Activated CD8-positive, alpha-beta memory T cell treated with anti-CD3 and anti-CD28 coated beads for 36 hours (primary cell): ENCODE results near the gene SFMBT1. TPM values are rescaled to one million over a fixed set of nuclear protein-coding genes. Genes with fewer than 3 reads are reported as not detected.

Source experiments
- CTCF ChIA-PET: fragments of 350-600 bp; sonication (Branson Sonifier 250); formaldehyde crosslinking; loops from one replicate; lab custom pipeline; 2021; ENCODE audit warnings: antibody characterized with exemption; lab: Charles Lee
- POLR2A ChIA-PET: fragments of 350-600 bp; sonication (Branson Sonifier 250); formaldehyde crosslinking; loops from one replicate; lab custom pipeline; 2021; ENCODE audit warnings: antibody characterized with exemption; lab: Charles Lee
- total RNA-seq, 2 experiments: library from RNA; stranded (reverse); gene quantifications; one replicate each; pipeline ENCODE4 v1.2.3, GENCODE V29; 2021

SFMBT1 gene
- total RNA-seq, 2 experiments from 2014 or later = 17.4 to 20.3 TPM

DNA sequence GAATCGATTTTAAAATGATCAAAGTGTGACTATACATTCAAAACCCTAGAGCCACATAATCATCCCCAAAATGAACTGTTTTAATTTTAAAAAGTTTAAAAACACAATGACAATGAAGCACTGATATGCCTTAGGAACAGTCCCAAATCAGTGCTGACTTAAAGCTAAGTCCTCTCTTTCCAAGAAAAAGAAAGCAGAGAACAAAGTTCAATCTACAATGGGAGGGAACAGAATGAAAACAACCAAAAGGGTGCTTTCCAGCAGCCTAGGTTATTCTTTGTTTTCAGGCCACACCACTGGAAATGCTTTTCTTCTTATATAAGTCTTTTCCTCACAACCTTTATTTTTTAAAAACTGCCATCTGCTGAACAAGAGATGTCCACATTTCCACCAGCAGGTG lies 141.3 kb downstream of the SFMBT1 start:
- POLR2A ChIA-PET = interaction anchor here (0.6 kb wide), 1 partner anchor 8 kb away, joined by 4 read pairs; no protein-coding TSS in a partner anchor

DNA sequence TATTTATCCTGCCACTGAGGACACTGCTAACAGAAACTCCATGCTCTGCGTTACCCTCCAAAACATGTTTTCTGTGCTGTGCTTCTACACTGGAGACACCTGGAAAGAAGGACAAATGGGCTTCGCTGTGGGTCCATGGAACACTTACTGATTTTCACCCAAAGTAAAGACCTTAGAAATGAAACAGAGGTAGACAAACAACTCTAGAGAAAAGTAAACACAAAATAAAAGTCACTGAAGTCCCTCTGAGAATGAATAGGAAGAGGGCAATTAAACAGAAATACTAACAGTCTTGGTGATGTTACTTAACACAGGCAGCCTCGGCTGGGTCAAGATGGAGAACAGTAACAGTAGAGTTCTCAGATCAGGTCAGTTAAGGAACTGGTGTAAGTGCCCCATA lies 141.9 kb downstream of the SFMBT1 start:
- POLR2A ChIA-PET = no interaction called here

More for the DNA sequence above, 141.3 kb downstream of the SFMBT1 start:
- CTCF ChIA-PET = interaction anchor here (0.5 kb wide), 1 partner anchor 12 kb away, joined by 4 read pairs; no protein-coding TSS in a partner anchor

DNA sequence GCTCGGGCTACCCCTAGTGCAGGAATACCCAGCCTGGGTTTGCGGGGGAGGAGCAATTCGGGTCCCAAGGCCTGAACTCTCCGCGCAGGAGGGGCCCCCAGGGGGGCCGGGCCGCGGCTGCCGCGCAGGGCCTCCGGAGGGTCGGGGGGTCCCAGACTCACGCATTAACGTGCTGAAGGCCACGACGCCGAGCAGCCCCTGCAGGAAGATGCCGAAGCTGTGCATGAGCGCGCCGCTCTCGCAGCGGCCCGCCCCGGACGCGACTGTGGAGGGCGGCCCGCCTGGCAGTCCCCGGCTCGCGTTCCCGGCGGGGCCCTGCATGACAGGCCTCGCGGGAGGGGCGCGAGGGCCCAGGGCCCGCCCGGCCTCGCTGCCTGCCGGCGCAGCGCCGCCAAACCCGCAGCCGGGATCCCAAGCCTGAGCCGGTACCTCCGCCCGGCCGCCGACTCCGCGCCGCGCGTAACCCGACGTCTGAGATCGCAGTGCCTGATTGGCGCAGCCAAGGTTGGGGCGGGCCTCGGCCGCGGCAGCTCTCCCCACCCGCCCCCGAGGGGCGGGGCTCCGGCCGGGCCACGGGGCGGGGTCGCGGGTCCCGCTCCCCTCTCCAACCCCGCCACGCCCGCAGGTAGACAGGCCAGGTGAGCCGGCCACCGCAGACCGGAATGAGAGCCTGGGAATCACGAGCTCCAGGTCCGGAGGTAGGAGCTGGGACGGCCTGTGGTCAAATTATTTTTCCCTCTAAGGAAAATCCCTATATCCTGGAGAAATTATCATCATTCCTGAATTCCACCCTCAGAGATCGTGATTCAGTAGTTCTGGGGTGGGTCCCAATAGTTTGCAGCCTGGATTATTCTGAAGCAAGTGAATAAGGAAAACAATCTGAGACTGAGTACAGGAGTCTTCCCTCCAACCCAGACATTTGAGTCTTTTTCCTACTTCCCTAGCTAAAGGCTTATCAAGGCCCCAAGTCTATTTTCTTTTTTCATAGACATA lies 148.4 kb downstream of the SFMBT1 start, which contains the start of gene STIMATE:
Gene STIMATE, minus strand, starts transcription at position 419 of the 993 bp plus-strand sequence. Its CDS starts 98 bp downstream, at position 321.
- ChIA-PET CTCF (no interaction called here), POLR2A (interaction anchor here (0.6 to 1.1 kb wide), 3 partner anchors 149 to 350 kb away, joined by 4 read pairs; partner anchors contain the start of genes GLT8D1, SFMBT1 and SPCS1)

More for the DNA sequence above, 141.9 kb downstream of the SFMBT1 start:
- CTCF ChIA-PET = interaction anchor here (0.5 kb wide), 1 partner anchor 12 kb away, joined by 4 read pairs; no protein-coding TSS in a partner anchor

DNA sequence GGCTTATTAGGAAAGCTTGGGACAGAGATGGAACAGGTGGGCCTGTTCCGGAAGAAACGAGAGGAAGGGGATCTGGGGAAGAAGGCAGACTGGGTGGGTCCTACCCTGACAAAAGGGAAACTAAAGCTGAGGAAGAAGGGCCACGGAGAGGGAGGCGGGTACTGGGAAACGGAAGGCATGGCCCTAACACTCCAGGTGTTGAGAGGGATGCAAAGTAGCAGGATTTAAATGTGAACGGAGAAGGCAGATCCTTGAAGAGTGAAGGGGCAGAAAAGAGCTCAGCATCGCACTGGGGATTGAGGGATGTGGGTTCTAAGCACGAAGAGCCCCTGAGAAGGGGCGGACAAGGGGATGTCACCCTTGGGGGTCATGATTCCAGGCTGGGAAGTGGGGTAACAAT lies 149.3 kb downstream of the SFMBT1 start:
- ChIA-PET CTCF (no interaction called here), POLR2A (interaction anchor here (0.7 to 0.9 kb wide), 2 partner anchors 8 to 149 kb away, joined by 4 read pairs; partner anchors contain the start of gene SFMBT1)

DNA sequence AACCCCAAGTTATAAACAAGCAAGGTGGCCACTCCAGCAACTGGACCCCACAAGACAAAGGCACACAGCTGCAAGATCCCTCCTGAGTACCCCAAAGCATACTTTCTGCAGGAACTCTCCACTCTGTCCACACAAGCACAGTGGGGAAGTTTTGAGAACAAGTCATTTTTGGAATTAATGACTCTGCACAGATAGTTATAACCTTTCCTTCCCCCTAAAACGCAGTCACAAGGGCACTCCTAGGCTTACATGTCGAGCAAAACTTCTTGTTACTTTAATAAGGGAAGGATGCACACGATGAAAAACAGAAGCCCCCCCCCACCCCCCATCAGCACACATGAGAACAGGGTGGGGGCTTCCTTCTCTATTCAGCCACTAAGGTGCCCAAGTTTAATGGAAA lies 149.7 kb downstream of the SFMBT1 start:
- POLR2A ChIA-PET = interaction anchor here (0.5 to 1.4 kb wide), 3 partner anchors 9 to 150 kb away, joined by 3 to 7 read pairs (median 4); partner anchors contain the start of gene SFMBT1
- CTCF ChIA-PET = no interaction called here

DNA sequence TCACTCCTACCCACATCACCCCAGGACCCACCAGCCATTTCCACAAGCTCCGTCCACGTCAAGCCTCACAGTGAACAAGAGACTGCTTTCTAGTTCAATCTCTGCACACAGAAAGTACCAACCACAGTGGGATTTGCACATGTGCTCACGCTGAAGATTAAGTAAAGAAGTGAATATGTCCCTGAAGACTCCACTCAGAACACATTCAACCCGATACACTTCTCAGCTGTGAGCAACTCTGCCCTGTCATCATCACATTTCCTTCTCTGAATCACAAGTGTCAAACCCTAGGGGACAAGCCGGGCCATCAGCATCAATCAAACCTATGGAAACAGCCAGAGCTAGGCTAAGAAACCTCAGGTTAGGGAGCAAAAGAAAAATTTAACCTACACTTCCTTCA lies 150.5 kb downstream of the SFMBT1 start:
- ChIA-PET POLR2A (interaction anchor here (0.5 to 1.4 kb wide), 2 partner anchors 51 to 150 kb away, joined by 3 to 7 read pairs; partner anchors contain the start of gene SFMBT1), CTCF (interaction anchor here (0.7 kb wide), 1 partner anchor 50 kb away, joined by 3 read pairs; no protein-coding TSS in a partner anchor)

DNA sequence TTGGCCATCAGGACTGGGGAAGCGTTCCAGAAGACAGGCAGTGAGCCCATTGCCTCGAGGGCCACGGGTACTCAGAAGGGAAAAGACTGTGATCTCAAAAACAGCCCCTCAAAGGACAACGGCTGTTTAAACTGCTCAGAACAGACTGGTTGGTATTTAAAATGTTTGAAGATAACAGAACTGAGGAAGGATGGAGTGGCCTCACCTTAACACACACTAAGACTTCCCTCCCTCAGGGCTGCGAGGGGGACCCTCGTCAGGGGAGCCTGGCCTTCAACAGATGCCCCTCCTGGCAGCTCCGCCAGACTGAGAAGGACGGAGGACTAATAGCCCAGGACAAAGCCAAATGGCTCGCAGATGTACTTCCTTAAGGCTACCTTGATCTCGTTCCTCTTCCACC lies 151.1 kb downstream of the SFMBT1 start:
- CTCF ChIA-PET = no interaction called here
- POLR2A ChIA-PET = interaction anchor here (1.4 kb wide), 1 partner anchor 151 kb away, joined by 7 read pairs; the partner anchor contains the start of gene SFMBT1

DNA sequence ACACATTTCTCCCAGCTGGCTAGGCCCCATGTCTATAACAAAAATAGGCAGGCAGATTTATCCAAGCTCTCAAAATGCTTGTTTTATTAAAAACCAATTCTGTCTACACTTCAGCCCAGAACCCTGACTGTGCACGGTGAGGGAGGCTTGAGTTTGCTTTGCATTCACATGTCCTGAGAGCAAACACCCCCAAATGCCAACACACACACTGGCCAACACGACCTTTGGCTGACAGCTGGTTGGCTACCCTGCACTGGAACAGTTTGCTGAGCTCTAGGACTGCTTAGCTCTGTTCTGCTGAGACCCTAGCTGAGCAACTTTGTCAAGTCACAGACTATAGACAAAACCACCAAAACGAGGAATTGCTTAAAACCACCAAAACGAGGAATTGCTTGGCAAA lies 152.2 kb downstream of the SFMBT1 start:
- POLR2A ChIA-PET = interaction anchor here (0.7 kb wide), 1 partner anchor 152 kb away, joined by 6 read pairs; the partner anchor contains the start of gene SFMBT1
- CTCF ChIA-PET = interaction anchor here (1.5 kb wide), 2 partner anchors 13 to 150 kb away, joined by 4 to 5 read pairs; no protein-coding TSS in a partner anchor

DNA sequence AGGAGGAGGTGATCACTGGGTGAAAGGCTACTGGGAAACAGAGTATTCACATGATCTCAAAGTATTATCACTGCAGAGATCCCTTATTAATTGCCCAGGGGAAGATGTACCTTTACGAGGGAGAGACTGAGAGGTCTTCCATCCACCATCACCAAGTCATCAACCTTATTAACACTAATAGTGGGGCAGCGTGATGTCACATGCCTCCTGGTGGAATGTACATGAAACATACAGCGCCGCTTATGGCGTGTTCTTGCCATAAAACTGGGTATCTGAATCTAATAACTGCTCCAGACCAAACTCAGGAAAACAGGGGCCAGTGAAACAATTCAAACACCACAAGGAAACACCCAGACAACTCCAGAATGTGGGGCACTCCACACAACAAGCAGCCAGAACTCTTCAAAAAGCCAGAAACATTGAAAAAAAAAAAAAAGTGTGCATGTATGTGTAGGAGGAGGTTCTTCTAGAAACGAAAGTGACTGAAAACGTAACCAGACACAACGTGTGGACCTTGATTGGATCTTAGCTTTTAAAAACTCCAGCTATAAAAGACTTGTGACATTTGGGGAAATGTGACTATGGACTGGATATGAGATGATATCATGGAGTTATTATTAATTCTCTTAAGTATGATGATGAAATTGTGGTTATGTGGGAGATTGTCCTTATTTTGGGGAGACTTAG lies 153.1 kb downstream of the SFMBT1 start:
- POLR2A ChIA-PET = interaction anchor here (0.6 to 0.7 kb wide), 2 partner anchors 148 to 153 kb away, joined by 4 to 5 read pairs; partner anchors contain the start of gene SFMBT1
- CTCF ChIA-PET = interaction anchor here (1.0 to 1.5 kb wide), 3 partner anchors 9 to 151 kb away, joined by 3 to 5 read pairs (median 4); no protein-coding TSS in a partner anchor

DNA sequence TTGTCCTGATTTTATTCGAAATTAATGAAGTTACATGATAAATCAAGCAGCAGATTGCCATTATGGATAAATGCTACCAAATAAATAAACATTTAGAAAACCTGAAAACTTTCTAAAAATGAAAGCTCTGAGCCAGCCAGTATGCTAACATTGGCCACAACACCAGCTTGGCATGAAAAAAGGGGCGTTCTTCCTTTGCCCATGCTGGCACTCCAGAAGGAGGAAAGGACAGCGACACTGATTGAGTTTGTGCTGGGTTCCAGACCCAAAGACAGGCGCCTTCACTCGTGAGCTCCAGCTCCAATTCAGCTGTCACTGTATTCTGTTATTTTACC lies 153.6 kb downstream of the SFMBT1 start:
- CTCF ChIA-PET = interaction anchor here (1.0 kb wide), 1 partner anchor 10 kb away, joined by 3 read pairs; no protein-coding TSS in a partner anchor
- POLR2A ChIA-PET = no interaction called here

DNA sequence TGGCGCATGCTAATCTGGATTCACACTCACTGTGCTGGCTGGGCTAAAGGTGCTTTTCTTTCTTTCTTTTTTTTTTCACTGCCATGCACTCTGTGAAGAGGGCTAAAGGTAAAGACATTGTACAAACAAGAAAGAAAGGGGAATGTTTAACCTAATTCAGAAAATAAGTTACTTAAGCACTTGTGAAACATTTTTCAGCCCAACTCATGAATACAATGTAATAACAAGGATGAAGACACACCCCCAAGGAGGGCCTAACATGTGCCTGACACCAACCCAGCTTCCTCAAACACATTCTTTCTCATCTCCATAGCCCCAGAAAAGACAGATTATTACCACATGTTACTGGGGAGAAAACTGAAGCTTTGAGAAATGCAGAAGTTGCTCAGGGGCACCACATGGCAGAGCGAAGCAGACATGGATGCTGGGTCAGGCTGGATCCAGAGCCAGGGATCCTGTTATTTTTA lies 154.2 kb downstream of the SFMBT1 start:
- ChIA-PET CTCF (no interaction called here), POLR2A (no interaction called here)

DNA sequence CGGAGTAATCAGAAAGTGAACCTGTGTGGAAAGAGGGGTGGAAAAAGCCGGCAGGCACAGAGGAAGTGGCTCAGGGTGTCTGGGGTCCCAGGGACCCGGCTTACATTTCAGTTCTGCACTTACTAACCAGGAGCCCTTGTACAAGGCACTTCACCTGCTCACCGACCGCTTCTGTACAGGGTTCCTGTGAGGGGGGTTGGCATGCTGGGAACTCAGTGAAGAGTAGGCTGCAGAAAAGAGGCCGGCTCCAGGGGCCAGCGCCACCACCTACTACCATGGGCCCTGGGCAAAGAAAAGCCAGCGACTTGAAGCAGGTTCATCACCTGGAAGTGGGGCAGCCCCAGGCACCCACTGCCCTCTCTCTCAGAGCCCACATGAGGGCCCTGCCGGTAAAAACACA lies 154.7 kb downstream of the SFMBT1 start:
- POLR2A ChIA-PET = no interaction called here
- CTCF ChIA-PET = no interaction called here

DNA sequence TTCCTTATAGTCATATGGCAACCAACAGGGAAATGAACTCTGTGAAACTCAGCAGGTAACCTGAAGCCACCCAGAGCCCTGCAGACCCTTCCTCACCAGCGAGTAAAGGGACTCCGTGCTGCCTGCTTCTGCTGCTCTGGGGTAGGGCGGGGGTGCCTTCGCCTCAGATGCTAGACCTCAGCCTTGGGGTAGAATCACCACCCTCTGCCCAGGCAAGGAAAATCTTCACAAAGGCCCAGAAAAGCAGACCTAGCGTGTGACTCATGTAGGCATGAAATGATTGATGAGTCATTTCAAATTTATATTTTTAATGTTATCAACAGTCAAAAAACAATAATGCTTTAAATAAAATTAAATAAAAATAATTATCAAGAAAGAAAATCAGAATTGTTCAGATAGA lies 155.1 kb downstream of the SFMBT1 start:
- CTCF ChIA-PET = no interaction called here
- POLR2A ChIA-PET = no interaction called here

DNA sequence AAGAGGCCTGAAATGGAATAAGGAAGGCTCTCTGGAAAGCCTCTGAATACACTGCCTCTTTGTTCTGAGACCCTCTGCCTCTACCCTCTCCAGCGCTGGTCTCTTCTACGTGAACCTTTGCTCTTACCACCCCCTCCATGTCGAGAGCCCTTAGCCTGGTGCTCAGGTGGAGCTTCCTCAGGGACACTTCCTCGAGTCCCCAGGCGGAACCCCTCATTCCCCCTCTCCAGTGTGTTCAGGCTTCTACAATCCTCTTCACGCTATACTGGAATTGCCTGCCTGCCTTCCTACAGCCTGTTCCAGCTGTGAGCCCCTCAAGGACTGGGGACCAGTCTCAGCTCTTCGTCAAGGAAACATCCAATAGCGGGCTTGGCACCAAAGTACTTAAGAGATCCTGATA lies 156.0 kb downstream of the SFMBT1 start:
- ChIA-PET POLR2A (interaction anchor here (0.6 kb wide), 1 partner anchor 50 kb away, joined by 3 read pairs; no protein-coding TSS in a partner anchor), CTCF (interaction anchor here (0.6 kb wide), 1 partner anchor 30 kb away, joined by 3 read pairs; no protein-coding TSS in a partner anchor)

DNA sequence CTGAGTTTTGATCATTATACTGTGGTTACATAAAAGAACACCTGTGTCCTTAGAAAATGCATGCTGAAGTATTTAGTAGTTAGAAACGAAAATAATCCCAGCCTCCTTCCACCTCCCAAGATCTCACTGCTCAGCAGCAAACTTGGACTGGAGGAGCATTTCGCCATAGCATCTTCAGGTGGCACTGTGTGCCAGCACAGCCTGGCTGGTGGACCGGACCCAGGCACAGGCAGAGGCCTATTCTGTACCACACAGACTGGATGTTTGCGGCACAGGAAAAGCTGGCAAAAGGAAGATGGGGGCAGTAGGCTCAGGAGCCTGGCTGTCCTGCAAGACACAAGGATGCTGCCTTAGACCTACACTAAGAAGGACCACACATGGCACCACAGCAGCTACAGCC lies 158.7 kb downstream of the SFMBT1 start:
- CTCF ChIA-PET = interaction anchor here (0.7 kb wide), 1 partner anchor 15 kb away, joined by 3 read pairs; no protein-coding TSS in a partner anchor
- POLR2A ChIA-PET = no interaction called here

DNA sequence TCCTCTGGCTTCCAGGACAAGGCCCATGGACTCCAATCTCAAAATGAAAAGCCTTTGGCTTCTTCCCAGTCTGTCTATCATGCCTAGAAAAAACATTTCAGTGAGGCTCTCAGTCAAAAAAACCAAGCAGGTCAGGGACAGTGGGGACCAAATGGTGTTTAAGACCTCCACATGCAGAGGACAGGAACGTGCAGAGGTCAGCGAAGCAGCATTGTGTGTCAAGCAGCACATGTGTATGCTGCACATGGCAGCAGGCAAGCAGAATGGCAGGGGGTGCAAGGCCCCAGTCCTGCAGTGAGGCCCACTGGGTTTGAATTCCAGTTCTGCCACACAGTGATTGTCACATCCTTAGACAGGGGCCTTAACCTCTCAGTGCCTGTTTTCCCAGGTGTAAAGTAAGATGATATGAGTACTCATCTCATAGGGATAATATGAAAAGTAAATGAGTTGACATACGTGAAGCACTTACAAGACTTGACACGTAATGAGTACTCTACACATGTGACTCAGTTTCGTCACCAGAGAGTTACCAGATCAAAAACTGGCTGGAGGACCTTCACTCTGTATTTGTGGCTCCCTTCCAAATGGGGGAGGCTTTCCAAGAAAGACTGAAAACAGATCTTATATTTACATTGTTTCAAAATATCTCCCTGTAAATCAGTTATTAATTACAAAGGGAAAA lies 159.7 kb downstream of the SFMBT1 start:
- ChIA-PET CTCF (no interaction called here), POLR2A (no interaction called here)

DNA sequence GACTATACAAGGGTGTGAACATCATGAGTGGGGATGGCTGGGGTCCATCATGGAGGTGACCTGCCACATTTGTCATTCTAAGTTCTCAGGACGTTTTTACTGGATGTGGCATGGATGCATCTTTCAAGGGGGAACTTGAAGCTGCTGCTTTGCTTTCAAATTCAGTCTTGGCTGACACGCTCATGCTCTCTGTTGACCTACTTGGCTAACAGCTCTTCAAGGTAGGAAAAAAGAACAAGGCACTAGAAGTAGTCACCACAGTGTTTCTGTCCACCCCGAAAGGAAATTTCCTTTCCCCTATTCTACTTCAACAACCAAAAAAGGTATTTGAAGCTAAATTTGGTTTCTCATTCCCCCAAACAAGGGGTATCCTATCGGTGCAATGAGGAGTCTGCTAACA lies 163.5 kb downstream of the SFMBT1 start:
- POLR2A ChIA-PET = no interaction called here
- CTCF ChIA-PET = interaction anchor here (0.6 to 1.3 kb wide), 2 partner anchors 156 to 163 kb away, joined by 3 read pairs; partner anchors contain the start of gene SFMBT1

DNA sequence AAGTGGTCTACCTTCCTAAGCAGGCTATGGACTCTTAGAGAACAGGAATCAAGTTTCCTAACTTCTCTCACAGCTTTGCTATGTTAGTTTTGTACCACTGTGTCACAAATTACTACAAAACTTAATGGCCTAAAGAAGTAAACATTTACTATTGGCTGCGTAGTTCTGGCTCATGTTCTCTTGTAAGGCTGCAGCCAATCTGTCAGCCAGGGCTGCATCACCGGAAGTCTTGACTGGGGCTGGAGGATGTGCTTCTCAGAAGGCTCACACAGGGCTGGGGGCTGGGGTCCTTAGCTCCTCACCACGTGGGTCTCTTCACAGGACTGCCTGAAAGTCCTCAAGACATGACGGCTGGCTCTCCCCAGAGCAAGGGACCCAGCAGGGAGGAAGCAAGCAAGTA lies 164.0 kb downstream of the SFMBT1 start:
- CTCF ChIA-PET = interaction anchor here (0.6 kb wide), 1 partner anchor 156 kb away, joined by 3 read pairs; no protein-coding TSS in a partner anchor
- POLR2A ChIA-PET = no interaction called here
